HCT116 (cell line): ENCODE measurements around the gene SPAM1. TPM values are rescaled to one million over a fixed set of nuclear protein-coding genes. Genes with fewer than 3 reads are reported as not detected.
A peak's percentile ranks its signal among the peaks of the same experiment; 100 is the strongest.

Experiments used
- ATAC-seq: fragments of 200-7000 bp; cut with Tn5 transposase; 2 replicates; pipeline ENCODE4 v1.9.1; 2020; ENCODE audit warnings: mild to moderate bottlenecking, moderate library complexity
- BruUV-seq: library from RNA; stranded (reverse); fragments of 400-500 nt; replicated peaks from 2 replicates; lab custom pipeline; 2021; lab: Mats Ljungman, UMichigan
- CTCF ChIA-PET: fragments of 300-600 bp; sonication (Branson Sonifier 250); formaldehyde crosslinking; loops from one replicate; lab custom pipeline; 2021; ENCODE audit warnings: antibody characterized with exemption; lab: Charles Lee
- POLR2A ChIA-PET: fragments of 300-600, 350-600 bp; sonication (Branson Sonifier 250); formaldehyde crosslinking; loops from one replicate; lab custom pipeline; 2021; ENCODE audit warnings: antibody characterized with exemption; lab: Charles Lee
- RAD21 ChIA-PET, 2 experiments: fragments of 300-600 bp; sonication (Branson Sonifier 250); formaldehyde crosslinking; loops; one replicate each; lab custom pipeline; 2023; ENCODE audit warnings: low total read pairs in 2 of 2; ENCODE audit not compliant: uncharacterized antibody in 2 of 2, unreplicated experiment in 2 of 2, low non-redundant PET in 1 of 2; lab: Charles Lee
- DNase-seq: peaks from one replicate; pipeline ENCODE4 v3.0.0-alpha.2; 2010; ENCODE audit warnings: low read depth, low spot score
- H2AFZ ChIP-seq: fragments of 200-600 bp; shearing (Covaris generic), sonication (generic); 2 replicates; pipeline ENCODE4 v1.6.1; 2017; ENCODE audit warnings: low read depth, mixed run types, mixed read lengths, antibody characterized with exemption, low read length; ENCODE audit not compliant: poor library complexity, severe bottlenecking
- H3K27ac ChIP-seq: 2 replicates; pipeline ENCODE4 v1.5.1; 2012; ENCODE audit warnings: low read depth, low read length
- H3K27me3 ChIP-seq: fragments of 200-600 bp; sonication (generic); 2 replicates; pipeline ENCODE4 v1.6.1; 2016; ENCODE audit warnings: mixed run types, low read length, mixed read lengths; ENCODE audit not compliant: insufficient read depth
- H3K36me3 ChIP-seq, 2 experiments: fragments of 200-500 bp in 1 of 2; fragments of 200-600 bp in 1 of 2; sonication (Bioruptor generic) in 1 of 2; sonication (generic) in 1 of 2; 2 replicates each; pipeline versions ENCODE4 v1.5.1 to v1.6.1; 2014 to 2016; ENCODE audit warnings: low read length in 2 of 2, inconsistent platforms in 1 of 2, mixed read lengths in 1 of 2, mixed run types in 1 of 2; ENCODE audit not compliant: insufficient read depth in 2 of 2, control insufficient read depth in 1 of 2
- H3K4me1 ChIP-seq, 2 experiments: fragments of 200-600 bp in 1 of 2; sonication (generic) in 1 of 2; 2 replicates each; pipeline versions ENCODE4 v1.5.1 to v1.6.1; 2012 to 2017; ENCODE audit warnings: low read length in 2 of 2, inconsistent platforms in 1 of 2, mild to moderate bottlenecking in 1 of 2, mixed read lengths in 1 of 2, mixed run types in 1 of 2, moderate library complexity in 1 of 2; ENCODE audit not compliant: insufficient read depth in 2 of 2, control insufficient read depth in 1 of 2
- H3K4me2 ChIP-seq: fragments of 200-600 bp; sonication (generic); 2 replicates; pipeline ENCODE4 v1.6.1; 2017; ENCODE audit warnings: mixed run types, low read length, mixed read lengths
- H3K4me3 ChIP-seq, 2 experiments: fragments of 200-600 bp in 1 of 2; sonication (generic) in 1 of 2; replicated peaks in 1 of 2; 2 replicates each; pipeline ENCODE4 v1.5.1; 2011 to 2016; ENCODE audit warnings: low read length in 2 of 2, control low read depth in 1 of 2, low read depth in 1 of 2, mild to moderate bottlenecking in 1 of 2, mixed read lengths in 1 of 2, mixed run types in 1 of 2
- H3K79me2 ChIP-seq: fragments of 200-600 bp; sonication (generic); 2 replicates; pipeline ENCODE4 v1.6.1; 2017; ENCODE audit warnings: mild to moderate bottlenecking, mixed run types, low read length, moderate library complexity, mixed read lengths; ENCODE audit not compliant: insufficient read depth
- H3K9ac ChIP-seq: fragments of 200-600 bp; sonication (generic); 2 replicates; pipeline ENCODE4 v1.6.1; 2016; ENCODE audit warnings: low read length, mixed read lengths
- H3K9me2 ChIP-seq: fragments of 200-600 bp; sonication (generic), shearing (Covaris generic); 2 replicates; pipeline ENCODE4 v1.6.1; 2017; ENCODE audit warnings: mixed run types, mild to moderate bottlenecking, moderate library complexity; ENCODE audit not compliant: insufficient read depth
- H3K9me3 ChIP-seq, 2 experiments: fragments of 200-500 bp in 1 of 2; fragments of 200-600 bp in 1 of 2; sonication (Bioruptor generic) in 1 of 2; sonication (generic) in 1 of 2; 2 replicates each; pipeline ENCODE4 v1.6.1; 2014 to 2017; ENCODE audit warnings: low read length in 2 of 2, mixed read lengths in 2 of 2, inconsistent platforms in 1 of 2, low read depth in 1 of 2, mild to moderate bottlenecking in 1 of 2, mixed run types in 1 of 2, moderate library complexity in 1 of 2; ENCODE audit not compliant: control insufficient read depth in 1 of 2, insufficient read depth in 1 of 2
- H4K20me1 ChIP-seq: fragments of 200-600 bp; sonication (generic), shearing (Covaris generic); 2 replicates; pipeline ENCODE4 v1.6.1; 2017; ENCODE audit warnings: mixed run types, mild to moderate bottlenecking, moderate library complexity; ENCODE audit not compliant: insufficient read depth
- EZH2 ChIP-seq: fragments of 200-600 bp; sonication (generic); IDR thresholded peaks from 2 replicates; pipeline ENCODE4 v1.6.1; 2017; ENCODE audit warnings: antibody characterized with exemption, mixed run types
- FOSL1 ChIP-seq: IDR thresholded peaks from 2 replicates; pipeline ENCODE4 v1.6.1; 2012; ENCODE audit warnings: low read depth
- REST ChIP-seq: IDR thresholded peaks from 2 replicates; pipeline ENCODE4 v1.6.1; 2012; ENCODE audit warnings: low read depth
- SIN3A ChIP-seq: IDR thresholded peaks from 2 replicates; pipeline ENCODE4 v1.6.1; 2012; ENCODE audit warnings: low read depth
- ZBTB33 ChIP-seq: IDR thresholded peaks from 2 replicates; pipeline ENCODE4 v1.6.1; 2011; ENCODE audit warnings: mild to moderate bottlenecking, low read length, moderate library complexity; ENCODE audit not compliant: insufficient replicate concordance; ENCODE audit errors: extremely low read depth
- ZFX ChIP-seq: fragments of 450-650 bp; IDR thresholded peaks from 2 replicates; pipeline ENCODE4 v1.6.1; 2017
- intact Hi-C: fragments of 100-400 bp; cut with micrococcal nuclease; formaldehyde crosslinking; loops from 2 replicates; pipeline ENCODE4 v1.10.0; 2022
- total RNA-seq: library from RNA; stranded (reverse); gene quantifications from one replicate; pipeline ENCODE4 v1.2.1, GENCODE V29; 2021; ENCODE audit not compliant: unreplicated experiment

The SPAM1 gene
- total RNA-seq, 1 experiment from 2014 or later = not detected

- ChIA-PET CTCF (no interaction called here), POLR2A (no interaction called here), RAD21 (no interaction called here)
- Histone ChIP-seq H3K36me3 (no peaks in the 10 kb centered on the region), H3K4me1 (peaks cover 0 to 4% of the 10 kb centered on the region in 2 experiments; a peak in 2 of 4 replicates), H3K27ac (no peak overlapping the region), H3K4me2 (no peak overlapping the region), H3K9me2 (no peaks in the 10 kb centered on the region), H3K4me3 (no peak overlapping the region), H3K79me2 (no peaks in the 10 kb centered on the region), H4K20me1 (no peaks in the 10 kb centered on the region), H2AFZ (no peak overlapping the region), H3K9ac (no peak overlapping the region), H3K27me3 (no peaks in the 10 kb centered on the region), H3K9me3 (no peaks in the 10 kb centered on the region)
- intact Hi-C loops = no loop called here
- no peak for TF ChIP-seq SIN3A
- TF ChIP-seq ZFX = no peak
- no peak for TF ChIP-seq EZH2
- TF ChIP-seq REST = no peak
- TF ChIP-seq FOSL1 = no peak
- no peak for TF ChIP-seq ZBTB33
- ATAC-seq (0 out of 2 replicates have a peak, but pooled peaks have one; percentile 27), DNase-seq (no peak)
- BruUV-seq = no TSS peak
These were observed 54.8 kb downstream of the SPAM1 start for GRCh38 chr7:123979876-123980275.
